ENCODE data around the gene BGLAP.

GRCh38 chr1:156281281-156281680 lies 39.3 kb downstream of the BGLAP start:
- no peak for TF ChIP-seq REST (tag by site-specific recombination; IDR thresholded peaks at IDR 0.05)
- TF ChIP-seq KLF17 (tag by site-specific recombination; IDR thresholded peaks at IDR 0.05) = no peak
- TF ChIP-seq ZNF549 (tag by site-specific recombination; IDR thresholded peaks at IDR 0.05) = no peak
- TF ChIP-seq CTCF (tag by site-specific recombination; IDR thresholded peaks at IDR 0.05) = no peak
- no peak for TF ChIP-seq ZNF837 (tag by site-specific recombination; IDR thresholded peaks at IDR 0.05)
- no peak for TF ChIP-seq ZBTB26 (tag by site-specific recombination; optimal IDR thresholded peaks at IDR 0.05)
- no peak for TF ChIP-seq ZNF521 (tag by site-specific recombination; IDR thresholded peaks at IDR 0.05)
- TF ChIP-seq ZNF362 (tag by site-specific recombination; IDR thresholded peaks at IDR 0.05) = no peak
- no peak for TF ChIP-seq ZBTB7A (tag by site-specific recombination; IDR thresholded peaks at IDR 0.05; ENCODE audit: low read depth)
- TF ChIP-seq ZNF394 (tag by site-specific recombination; IDR thresholded peaks at IDR 0.05; ENCODE audit: borderline replicate concordance) = no peak
- TF ChIP-seq ZNF391 (tag by site-specific recombination; IDR thresholded peaks at IDR 0.05; ENCODE audit: borderline replicate concordance, low read depth) = no peak
- TF ChIP-seq ZNF777 (tag by site-specific recombination; IDR thresholded peaks at IDR 0.05; ENCODE audit: borderline replicate concordance) = no peak

Data from HEK293 (cell line).